GM23338 (cell line): ENCODE measurements around the gene PDLIM5. TPM values are rescaled to one million over a fixed set of nuclear protein-coding genes. Genes with fewer than 3 reads are reported as not detected.

ENCODE experiments used
- ATAC-seq: fragments of 200-7000 bp; cut with Tn5 transposase; 3 replicates; pipeline ENCODE4 v1.9.1; 2020
- DNase-seq: peaks from one replicate; pipeline ENCODE4 v3.0.0-alpha.2; 2015; ENCODE audit warnings: low spot score
- H2AFZ ChIP-seq: fragments of 200-600 bp; sonication (generic); 2 replicates; pipeline ENCODE4 v1.8.0; 2016; ENCODE audit warnings: antibody characterized with exemption, mild to moderate bottlenecking, moderate library complexity
- H3F3A ChIP-seq: fragments of 200-600 bp; sonication (generic); replicated peaks from 2 replicates; pipeline ENCODE4 v1.8.0; 2017; ENCODE audit warnings: antibody characterized with exemption, mixed run types, low read depth
- H3K27ac ChIP-seq: fragments of 200-600 bp; sonication (generic); 2 replicates; pipeline ENCODE4 v1.6.1; 2016; ENCODE audit warnings: low read depth
- H3K27me3 ChIP-seq: fragments of 200-600 bp; sonication (generic); 2 replicates; pipeline ENCODE4 v1.8.0; 2016; ENCODE audit warnings: mild to moderate bottlenecking, mixed run types, moderate library complexity; ENCODE audit not compliant: insufficient read depth
- H3K36me3 ChIP-seq: fragments of 200-600 bp; sonication (generic); 2 replicates; pipeline ENCODE4 v1.8.0; 2016; ENCODE audit warnings: mild to moderate bottlenecking; ENCODE audit not compliant: insufficient read depth
- H3K4me1 ChIP-seq: fragments of 200-600 bp; sonication (generic); 2 replicates; pipeline ENCODE4 v1.8.0; 2016; ENCODE audit warnings: mild to moderate bottlenecking, moderate library complexity; ENCODE audit not compliant: insufficient read depth
- H3K4me2 ChIP-seq: fragments of 200-600 bp; sonication (generic); 2 replicates; pipeline ENCODE4 v1.7.1; 2017; ENCODE audit warnings: mixed run types
- H3K4me3 ChIP-seq: fragments of 200-600 bp; sonication (generic); 2 replicates; pipeline ENCODE4 v1.6.1; 2016; ENCODE audit warnings: mixed run types
- H3K79me2 ChIP-seq: fragments of 200-600 bp; sonication (generic); replicated peaks from 2 replicates; pipeline ENCODE4 v1.8.0; 2017; ENCODE audit warnings: mild to moderate bottlenecking; ENCODE audit not compliant: insufficient read depth
- H3K9me2 ChIP-seq: fragments of 200-600 bp; sonication (generic); 2 replicates; pipeline ENCODE4 v1.8.0; 2017; ENCODE audit not compliant: insufficient read depth
- H4K20me1 ChIP-seq: fragments of 200-600 bp; sonication (generic); replicated peaks from 2 replicates; pipeline ENCODE4 v1.8.0; 2017; ENCODE audit warnings: mild to moderate bottlenecking; ENCODE audit not compliant: insufficient read depth
- H3K27ac Mint-ChIP-seq: 2 replicates; pipeline ENCODE4 v1.8.0; 2020; ENCODE audit warnings: inconsistent platforms, mild to moderate bottlenecking, moderate library complexity, mixed read lengths
- H3K27me3 Mint-ChIP-seq: 3 replicates; pipeline ENCODE4 v1.8.0; 2022; ENCODE audit warnings: low read depth, mild to moderate bottlenecking, moderate library complexity, mixed read lengths, inconsistent platforms; ENCODE audit not compliant: insufficient read depth, poor library complexity
- H3K36me3 Mint-ChIP-seq: 3 replicates; pipeline ENCODE4 v1.8.0; 2021; ENCODE audit warnings: low read depth, mild to moderate bottlenecking, inconsistent platforms, moderate library complexity, mixed read lengths
- H3K4me1 Mint-ChIP-seq: 3 replicates; pipeline ENCODE4 v1.8.0; 2020; ENCODE audit warnings: mild to moderate bottlenecking, inconsistent platforms, mixed read lengths
- H3K4me3 Mint-ChIP-seq: 3 replicates; pipeline ENCODE4 v1.8.0; 2021; ENCODE audit warnings: moderate library complexity, mild to moderate bottlenecking, inconsistent platforms, mixed read lengths
- H3K9me3 Mint-ChIP-seq: 3 replicates; pipeline ENCODE4 v1.8.0; 2020; ENCODE audit warnings: moderate library complexity, mild to moderate bottlenecking, inconsistent platforms, mixed read lengths
- CREB1 ChIP-seq: fragments of 250-450 bp; sonication (Bioruptor Pico); IDR thresholded peaks from 2 replicates; pipeline ENCODE4 v1.5.0; 2020; ENCODE audit warnings: low read depth, mild to moderate bottlenecking, moderate library complexity
- EZH2 ChIP-seq: fragments of 200-600 bp; sonication (generic); IDR thresholded peaks from one replicate; pipeline ENCODE4 v1.8.0; 2017; ENCODE audit warnings: antibody characterized with exemption, mild to moderate bottlenecking, low read depth; ENCODE audit not compliant: unreplicated experiment
- EZH2phosphoT487 ChIP-seq: fragments of 200-600 bp; sonication (generic); IDR thresholded peaks from one replicate; pipeline ENCODE4 v1.8.1; 2018; ENCODE audit warnings: antibody characterized with exemption; ENCODE audit not compliant: unreplicated experiment
- JUNB ChIP-seq: IDR thresholded peaks from one replicate; pipeline ENCODE4 v1.6.1; 2016; ENCODE audit warnings: antibody characterized with exemption; ENCODE audit not compliant: unreplicated experiment
- NANOG ChIP-seq: IDR thresholded peaks from 2 replicates; pipeline ENCODE4 v1.6.1; 2016; ENCODE audit warnings: antibody characterized with exemption, borderline replicate concordance
- POLR2AphosphoS5 ChIP-seq: IDR thresholded peaks from 2 replicates; pipeline ENCODE4 v1.6.1; 2016; ENCODE audit warnings: antibody characterized with exemption, low read depth
- STAT1 ChIP-seq: IDR thresholded peaks from one replicate; pipeline ENCODE4 v1.6.1; 2016; ENCODE audit warnings: antibody characterized with exemption; ENCODE audit not compliant: unreplicated experiment
- ZNF114 ChIP-seq: fragments of 250-450 bp; sonication (Bioruptor Pico); IDR thresholded peaks from 2 replicates; pipeline ENCODE4 v1.5.0; 2020; ENCODE audit warnings: mild to moderate bottlenecking, moderate library complexity
- ZNF331 ChIP-seq: fragments of 250-450 bp; sonication (Bioruptor Pico); IDR thresholded peaks from 2 replicates; pipeline ENCODE4 v1.5.0; 2020; ENCODE audit warnings: low read depth, mild to moderate bottlenecking, moderate library complexity
- polyA plus RNA-seq: library from polyadenylated mRNA; unstranded; fragments of >200 nt; fragmentation: Nextera tagmentation; extraction: Ambion mirVana; gene quantifications from 2 replicates; pipeline ENCODE4 v1.2.1, GENCODE V29; 2016
- total RNA-seq: library from RNA; depleted of rRNA; stranded (reverse); fragments of >200 nt; shearing (Covaris generic); gene quantifications from 2 replicates; pipeline ENCODE4 v1.2.3, GENCODE V29; 2014
- TF ChIP-seq, protein P1 (sequence below), 2 experiments: fragments of 200-600 bp in 1 of 2; sonication (generic) in 1 of 2; conservative IDR thresholded peaks; 2 replicates each; pipeline versions ENCODE4 v1.5.1 to v1.6.1; 2016 to 2017; ENCODE audit warnings: antibody characterized with exemption in 2 of 2, low read depth in 2 of 2, mild to moderate bottlenecking in 2 of 2, moderate library complexity in 1 of 2
- TF ChIP-seq, protein P2 (sequence below): fragments of 250-450 bp; sonication (Bioruptor Pico); IDR thresholded peaks from 2 replicates; pipeline ENCODE4 v1.5.0; 2020; ENCODE audit warnings: mild to moderate bottlenecking, moderate library complexity
- TF ChIP-seq, protein P3 (sequence below): IDR thresholded peaks from 2 replicates; pipeline ENCODE4 v1.6.1; 2016; ENCODE audit warnings: antibody characterized with exemption
- TF ChIP-seq, protein P4 (sequence below): IDR thresholded peaks from one replicate; pipeline ENCODE4 v1.6.1; 2018; ENCODE audit warnings: antibody characterized with exemption; ENCODE audit not compliant: unreplicated experiment

The PDLIM5 gene
- total and polyA plus RNA-seq, 2 experiments from 2014 or later, result 45.2 to 53.0 TPM

DNA sequence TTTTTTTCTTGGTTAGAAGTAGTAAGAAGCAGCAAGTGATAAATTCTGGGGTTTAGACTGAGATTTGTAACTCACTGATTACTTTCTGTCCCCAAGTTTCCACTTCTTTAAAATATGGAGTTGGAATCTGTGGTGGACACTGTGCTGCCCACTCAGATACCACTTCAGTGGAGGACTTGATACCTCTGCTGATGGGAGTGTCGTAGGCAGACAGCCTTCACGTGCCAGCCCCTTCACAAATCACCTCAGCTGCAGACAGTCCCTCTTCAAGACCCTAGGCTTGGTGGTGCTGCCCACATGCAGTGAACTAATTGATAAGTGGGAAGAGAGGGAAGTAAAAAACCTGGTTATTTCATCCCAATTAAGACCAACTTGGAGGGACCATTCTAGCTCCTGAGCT, 139.5 kb downstream of the PDLIM5 start:
- no peaks in the 10 kb centered on the region for H3K9me2 ChIP-seq
- Mint-ChIP-seq H3K36me3 (peaks cover 11% of the 10 kb centered on the region), H3K27ac (no peak overlapping the region), H3K9me3 (no peaks in the 10 kb centered on the region), H3K27me3 (no peaks in the 10 kb centered on the region), H3K4me1 (no peaks in the 10 kb centered on the region), H3K4me3 (no peak overlapping the region)
- H3K4me1 ChIP-seq, result 0 out of 2 replicates have a peak, but pooled peaks cover 5% of the 10 kb centered on the region
- H3K27ac ChIP-seq, result no peak overlapping the region
- no peaks in the 10 kb centered on the region for H3K36me3 ChIP-seq
- H3K4me3 ChIP-seq, result no peak overlapping the region
- H3K27me3 ChIP-seq, result no peaks in the 10 kb centered on the region
- H3F3A ChIP-seq, result no peaks in the 10 kb centered on the region
- TF ChIP-seq STAT1 (no peak), ZNF114 (no peak), NANOG (no peak), CREB1 (CRISPR knock-in tag) (no peak), JUNB (no peak), EZH2phosphoT487 (no peak), EZH2 (no peak), POLR2AphosphoS5 (no peak), ZNF331 (CRISPR knock-in tag) (no peak)
- TF ChIP-seq, protein P1, sequence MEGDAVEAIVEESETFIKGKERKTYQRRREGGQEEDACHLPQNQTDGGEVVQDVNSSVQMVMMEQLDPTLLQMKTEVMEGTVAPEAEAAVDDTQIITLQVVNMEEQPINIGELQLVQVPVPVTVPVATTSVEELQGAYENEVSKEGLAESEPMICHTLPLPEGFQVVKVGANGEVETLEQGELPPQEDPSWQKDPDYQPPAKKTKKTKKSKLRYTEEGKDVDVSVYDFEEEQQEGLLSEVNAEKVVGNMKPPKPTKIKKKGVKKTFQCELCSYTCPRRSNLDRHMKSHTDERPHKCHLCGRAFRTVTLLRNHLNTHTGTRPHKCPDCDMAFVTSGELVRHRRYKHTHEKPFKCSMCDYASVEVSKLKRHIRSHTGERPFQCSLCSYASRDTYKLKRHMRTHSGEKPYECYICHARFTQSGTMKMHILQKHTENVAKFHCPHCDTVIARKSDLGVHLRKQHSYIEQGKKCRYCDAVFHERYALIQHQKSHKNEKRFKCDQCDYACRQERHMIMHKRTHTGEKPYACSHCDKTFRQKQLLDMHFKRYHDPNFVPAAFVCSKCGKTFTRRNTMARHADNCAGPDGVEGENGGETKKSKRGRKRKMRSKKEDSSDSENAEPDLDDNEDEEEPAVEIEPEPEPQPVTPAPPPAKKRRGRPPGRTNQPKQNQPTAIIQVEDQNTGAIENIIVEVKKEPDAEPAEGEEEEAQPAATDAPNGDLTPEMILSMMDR (conservative IDR thresholded peaks at IDR 0.05; ENCODE audit: low read depth in 2 of 2), result no peak
- TF ChIP-seq, protein P2, sequence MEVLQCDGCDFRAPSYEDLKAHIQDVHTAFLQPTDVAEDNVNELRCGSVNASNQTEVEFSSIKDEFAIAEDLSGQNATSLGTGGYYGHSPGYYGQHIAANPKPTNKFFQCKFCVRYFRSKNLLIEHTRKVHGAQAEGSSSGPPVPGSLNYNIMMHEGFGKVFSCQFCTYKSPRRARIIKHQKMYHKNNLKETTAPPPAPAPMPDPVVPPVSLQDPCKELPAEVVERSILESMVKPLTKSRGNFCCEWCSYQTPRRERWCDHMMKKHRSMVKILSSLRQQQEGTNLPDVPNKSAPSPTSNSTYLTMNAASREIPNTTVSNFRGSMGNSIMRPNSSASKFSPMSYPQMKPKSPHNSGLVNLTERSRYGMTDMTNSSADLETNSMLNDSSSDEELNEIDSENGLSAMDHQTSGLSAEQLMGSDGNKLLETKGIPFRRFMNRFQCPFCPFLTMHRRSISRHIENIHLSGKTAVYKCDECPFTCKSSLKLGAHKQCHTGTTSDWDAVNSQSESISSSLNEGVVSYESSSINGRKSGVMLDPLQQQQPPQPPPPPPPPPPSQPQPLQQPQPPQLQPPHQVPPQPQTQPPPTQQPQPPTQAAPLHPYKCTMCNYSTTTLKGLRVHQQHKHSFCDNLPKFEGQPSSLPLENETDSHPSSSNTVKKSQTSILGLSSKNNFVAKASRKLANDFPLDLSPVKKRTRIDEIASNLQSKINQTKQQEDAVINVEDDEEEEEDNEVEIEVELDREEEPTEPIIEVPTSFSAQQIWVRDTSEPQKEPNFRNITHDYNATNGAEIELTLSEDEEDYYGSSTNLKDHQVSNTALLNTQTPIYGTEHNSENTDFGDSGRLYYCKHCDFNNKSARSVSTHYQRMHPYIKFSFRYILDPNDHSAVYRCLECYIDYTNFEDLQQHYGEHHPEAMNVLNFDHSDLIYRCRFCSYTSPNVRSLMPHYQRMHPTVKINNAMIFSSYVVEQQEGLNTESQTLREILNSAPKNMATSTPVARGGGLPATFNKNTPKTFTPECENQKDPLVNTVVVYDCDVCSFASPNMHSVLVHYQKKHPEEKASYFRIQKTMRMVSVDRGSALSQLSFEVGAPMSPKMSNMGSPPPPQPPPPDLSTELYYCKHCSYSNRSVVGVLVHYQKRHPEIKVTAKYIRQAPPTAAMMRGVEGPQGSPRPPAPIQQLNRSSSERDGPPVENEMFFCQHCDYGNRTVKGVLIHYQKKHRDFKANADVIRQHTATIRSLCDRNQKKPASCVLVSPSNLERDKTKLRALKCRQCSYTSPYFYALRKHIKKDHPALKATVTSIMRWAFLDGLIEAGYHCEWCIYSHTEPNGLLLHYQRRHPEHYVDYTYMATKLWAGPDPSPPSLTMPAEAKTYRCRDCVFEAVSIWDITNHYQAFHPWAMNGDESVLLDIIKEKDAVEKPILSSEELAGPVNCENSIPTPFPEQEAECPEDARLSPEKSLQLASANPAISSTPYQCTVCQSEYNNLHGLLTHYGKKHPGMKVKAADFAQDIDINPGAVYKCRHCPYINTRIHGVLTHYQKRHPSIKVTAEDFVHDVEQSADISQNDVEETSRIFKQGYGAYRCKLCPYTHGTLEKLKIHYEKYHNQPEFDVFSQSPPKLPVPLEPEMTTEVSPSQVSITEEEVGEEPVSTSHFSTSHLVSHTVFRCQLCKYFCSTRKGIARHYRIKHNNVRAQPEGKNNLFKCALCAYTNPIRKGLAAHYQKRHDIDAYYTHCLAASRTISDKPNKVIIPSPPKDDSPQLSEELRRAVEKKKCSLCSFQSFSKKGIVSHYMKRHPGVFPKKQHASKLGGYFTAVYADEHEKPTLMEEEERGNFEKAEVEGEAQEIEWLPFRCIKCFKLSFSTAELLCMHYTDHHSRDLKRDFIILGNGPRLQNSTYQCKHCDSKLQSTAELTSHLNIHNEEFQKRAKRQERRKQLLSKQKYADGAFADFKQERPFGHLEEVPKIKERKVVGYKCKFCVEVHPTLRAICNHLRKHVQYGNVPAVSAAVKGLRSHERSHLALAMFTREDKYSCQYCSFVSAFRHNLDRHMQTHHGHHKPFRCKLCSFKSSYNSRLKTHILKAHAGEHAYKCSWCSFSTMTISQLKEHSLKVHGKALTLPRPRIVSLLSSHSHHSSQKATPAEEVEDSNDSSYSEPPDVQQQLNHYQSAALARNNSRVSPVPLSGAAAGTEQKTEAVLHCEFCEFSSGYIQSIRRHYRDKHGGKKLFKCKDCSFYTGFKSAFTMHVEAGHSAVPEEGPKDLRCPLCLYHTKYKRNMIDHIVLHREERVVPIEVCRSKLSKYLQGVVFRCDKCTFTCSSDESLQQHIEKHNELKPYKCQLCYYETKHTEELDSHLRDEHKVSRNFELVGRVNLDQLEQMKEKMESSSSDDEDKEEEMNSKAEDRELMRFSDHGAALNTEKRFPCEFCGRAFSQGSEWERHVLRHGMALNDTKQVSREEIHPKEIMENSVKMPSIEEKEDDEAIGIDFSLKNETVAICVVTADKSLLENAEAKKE, result no peak
- TF ChIP-seq, protein P3, sequence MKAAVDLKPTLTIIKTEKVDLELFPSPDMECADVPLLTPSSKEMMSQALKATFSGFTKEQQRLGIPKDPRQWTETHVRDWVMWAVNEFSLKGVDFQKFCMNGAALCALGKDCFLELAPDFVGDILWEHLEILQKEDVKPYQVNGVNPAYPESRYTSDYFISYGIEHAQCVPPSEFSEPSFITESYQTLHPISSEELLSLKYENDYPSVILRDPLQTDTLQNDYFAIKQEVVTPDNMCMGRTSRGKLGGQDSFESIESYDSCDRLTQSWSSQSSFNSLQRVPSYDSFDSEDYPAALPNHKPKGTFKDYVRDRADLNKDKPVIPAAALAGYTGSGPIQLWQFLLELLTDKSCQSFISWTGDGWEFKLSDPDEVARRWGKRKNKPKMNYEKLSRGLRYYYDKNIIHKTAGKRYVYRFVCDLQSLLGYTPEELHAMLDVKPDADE, result no peak
- TF ChIP-seq, protein P4, sequence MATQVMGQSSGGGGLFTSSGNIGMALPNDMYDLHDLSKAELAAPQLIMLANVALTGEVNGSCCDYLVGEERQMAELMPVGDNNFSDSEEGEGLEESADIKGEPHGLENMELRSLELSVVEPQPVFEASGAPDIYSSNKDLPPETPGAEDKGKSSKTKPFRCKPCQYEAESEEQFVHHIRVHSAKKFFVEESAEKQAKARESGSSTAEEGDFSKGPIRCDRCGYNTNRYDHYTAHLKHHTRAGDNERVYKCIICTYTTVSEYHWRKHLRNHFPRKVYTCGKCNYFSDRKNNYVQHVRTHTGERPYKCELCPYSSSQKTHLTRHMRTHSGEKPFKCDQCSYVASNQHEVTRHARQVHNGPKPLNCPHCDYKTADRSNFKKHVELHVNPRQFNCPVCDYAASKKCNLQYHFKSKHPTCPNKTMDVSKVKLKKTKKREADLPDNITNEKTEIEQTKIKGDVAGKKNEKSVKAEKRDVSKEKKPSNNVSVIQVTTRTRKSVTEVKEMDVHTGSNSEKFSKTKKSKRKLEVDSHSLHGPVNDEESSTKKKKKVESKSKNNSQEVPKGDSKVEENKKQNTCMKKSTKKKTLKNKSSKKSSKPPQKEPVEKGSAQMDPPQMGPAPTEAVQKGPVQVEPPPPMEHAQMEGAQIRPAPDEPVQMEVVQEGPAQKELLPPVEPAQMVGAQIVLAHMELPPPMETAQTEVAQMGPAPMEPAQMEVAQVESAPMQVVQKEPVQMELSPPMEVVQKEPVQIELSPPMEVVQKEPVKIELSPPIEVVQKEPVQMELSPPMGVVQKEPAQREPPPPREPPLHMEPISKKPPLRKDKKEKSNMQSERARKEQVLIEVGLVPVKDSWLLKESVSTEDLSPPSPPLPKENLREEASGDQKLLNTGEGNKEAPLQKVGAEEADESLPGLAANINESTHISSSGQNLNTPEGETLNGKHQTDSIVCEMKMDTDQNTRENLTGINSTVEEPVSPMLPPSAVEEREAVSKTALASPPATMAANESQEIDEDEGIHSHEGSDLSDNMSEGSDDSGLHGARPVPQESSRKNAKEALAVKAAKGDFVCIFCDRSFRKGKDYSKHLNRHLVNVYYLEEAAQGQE, result no peak
- DNase-seq, result no peak
- H4K20me1 ChIP-seq, result no peaks in the 10 kb centered on the region
- H2AFZ ChIP-seq, result no peak overlapping the region
- H3K4me2 ChIP-seq, result no peak overlapping the region
- no peaks in the 10 kb centered on the region for H3K79me2 ChIP-seq
- no peak for ATAC-seq
